Left lung (tissue), 10 donors: ENCODE data around the gene CFAP77. TPM values are rescaled to one million over a fixed set of nuclear protein-coding genes. Genes with fewer than 3 reads are reported as not detected.
"Not testable (repeated sequence)": the region's sequence is repeated elsewhere in the genome, so short reads cannot be mapped to it uniquely, and the experiment has no call there.

ENCODE experiments used
- ATAC-seq: fragments of 200-7000 bp; cut with Tn5 transposase; one replicate; pipeline ENCODE4 v1.9.1; 2020; ENCODE audit warnings: moderate library complexity
- DNase-seq, 4 donors: peaks; one replicate each; pipeline ENCODE4 v3.0.0-alpha.2; 2013 to 2020
- H3K27ac ChIP-seq, 2 donors: fragments of 200-600 bp; sonication (generic) in 1 of 2; one replicate each; pipeline versions ENCODE4 v1.5.0 to v1.8.0; 2020 to 2021
- H3K27me3 ChIP-seq, 2 donors: fragments of 200-600 bp; sonication (generic) in 1 of 2; one replicate each; pipeline versions ENCODE4 v1.5.0 to v1.8.0; 2020 to 2021
- H3K36me3 ChIP-seq, 2 donors: fragments of 200-600 bp; sonication (generic) in 1 of 2; one replicate each; pipeline versions ENCODE4 v1.5.0 to v1.8.0; 2020 to 2021
- H3K4me1 ChIP-seq, 2 donors: fragments of 200-600 bp; one replicate each; pipeline ENCODE4 v1.8.0; 2021
- H3K4me3 ChIP-seq, 2 donors: fragments of 200-600 bp; sonication (generic) in 1 of 2; one replicate each; pipeline versions ENCODE4 v1.5.0 to v1.8.0; 2020 to 2021; ENCODE audit warnings: mild to moderate bottlenecking in 1 of 2
- H3K9me3 ChIP-seq, 2 donors: fragments of 200-600 bp; sonication (generic) in 1 of 2; one replicate each; pipeline versions ENCODE4 v1.5.0 to v1.8.0; 2020 to 2021
- intact Hi-C, 2 donors: fragments of 100-400 bp; cut with DNase I; formaldehyde crosslinking; loops; one replicate each; pipeline versions ENCODE4 v1.11.2 to v1.14.2; 2022
- polyA plus RNA-seq, 6 donors: library from polyadenylated mRNA; unstranded; fragments of 120-200 nt; gene quantifications; one replicate each; pipeline ENCODE4 v1.2.1, GENCODE V29; 2013; ENCODE audit not compliant: insufficient read length in 6 of 6
- total RNA-seq, 2 donors: library from RNA; stranded (reverse); fragmentation: NEBNext Ultra II Directional; extraction: Animal tissue kit (Norgen Biotek cat#: 25700); gene quantifications; one replicate each; pipeline ENCODE4 v1.2.1, GENCODE V29; 2021
- TF ChIP-seq, protein P1 (sequence below), 2 donors: fragments of 200-600 bp; sonication (generic) in 1 of 2; IDR thresholded peaks; one replicate each; pipeline versions ENCODE4 v1.5.0 to v1.8.0; 2021; ENCODE audit warnings: antibody characterized with exemption in 2 of 2
- donor health status: DM: no; HTN: yes; CAD: no.
- donor health status: DM: no; HTN: no; CAD: no.

Gene CFAP77
- total and polyA plus RNA-seq, 8 donors: 0.50 to 3.7 (median 2.4) TPM; not detected in 1

DNA sequence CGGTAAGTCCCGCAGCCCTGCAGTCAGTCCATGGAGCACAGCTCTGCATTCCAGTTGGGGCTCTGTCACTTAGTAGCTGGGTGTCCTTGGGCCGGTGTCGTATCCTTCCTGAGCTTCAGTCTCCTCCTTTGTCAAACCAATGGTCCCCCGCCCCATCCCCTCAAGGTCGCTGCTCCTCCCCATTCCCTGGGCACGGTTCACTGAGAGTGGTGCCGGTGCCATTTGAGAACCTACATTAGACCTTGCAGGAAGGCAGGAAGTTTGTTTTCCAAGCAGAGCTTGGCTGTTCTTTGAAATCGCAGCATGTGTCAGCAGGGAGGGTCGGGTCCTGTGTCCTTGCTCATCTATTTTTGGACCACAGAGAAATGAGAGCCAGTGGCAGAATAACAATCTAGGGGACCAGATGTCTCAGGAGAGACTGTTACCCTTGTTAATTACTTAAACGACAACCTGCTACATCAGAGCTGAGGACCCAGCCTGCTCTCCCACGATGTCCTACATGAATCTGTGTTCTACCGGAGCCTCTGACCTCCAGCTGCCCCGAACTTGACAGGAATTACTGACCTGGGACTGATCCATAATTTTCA lies 150.7 kb downstream of the CFAP77 start:
- Histone ChIP-seq H3K27ac (no peak overlapping the region), H3K27me3 (peaks cover 5 to 47% of the 10 kb centered on the region in 2 donors), H3K4me1 (no peaks in the 10 kb centered on the region), H3K4me3 (no peak overlapping the region), H3K9me3 (no peaks in the 10 kb centered on the region), H3K36me3 (no peaks in the 10 kb centered on the region)
- ATAC-seq (no peak), DNase-seq (no peak)
- TF ChIP-seq, protein P1, sequence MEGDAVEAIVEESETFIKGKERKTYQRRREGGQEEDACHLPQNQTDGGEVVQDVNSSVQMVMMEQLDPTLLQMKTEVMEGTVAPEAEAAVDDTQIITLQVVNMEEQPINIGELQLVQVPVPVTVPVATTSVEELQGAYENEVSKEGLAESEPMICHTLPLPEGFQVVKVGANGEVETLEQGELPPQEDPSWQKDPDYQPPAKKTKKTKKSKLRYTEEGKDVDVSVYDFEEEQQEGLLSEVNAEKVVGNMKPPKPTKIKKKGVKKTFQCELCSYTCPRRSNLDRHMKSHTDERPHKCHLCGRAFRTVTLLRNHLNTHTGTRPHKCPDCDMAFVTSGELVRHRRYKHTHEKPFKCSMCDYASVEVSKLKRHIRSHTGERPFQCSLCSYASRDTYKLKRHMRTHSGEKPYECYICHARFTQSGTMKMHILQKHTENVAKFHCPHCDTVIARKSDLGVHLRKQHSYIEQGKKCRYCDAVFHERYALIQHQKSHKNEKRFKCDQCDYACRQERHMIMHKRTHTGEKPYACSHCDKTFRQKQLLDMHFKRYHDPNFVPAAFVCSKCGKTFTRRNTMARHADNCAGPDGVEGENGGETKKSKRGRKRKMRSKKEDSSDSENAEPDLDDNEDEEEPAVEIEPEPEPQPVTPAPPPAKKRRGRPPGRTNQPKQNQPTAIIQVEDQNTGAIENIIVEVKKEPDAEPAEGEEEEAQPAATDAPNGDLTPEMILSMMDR (IDR thresholded peaks at IDR 0.05): no peak
- intact Hi-C loops: no loop called here

DNA sequence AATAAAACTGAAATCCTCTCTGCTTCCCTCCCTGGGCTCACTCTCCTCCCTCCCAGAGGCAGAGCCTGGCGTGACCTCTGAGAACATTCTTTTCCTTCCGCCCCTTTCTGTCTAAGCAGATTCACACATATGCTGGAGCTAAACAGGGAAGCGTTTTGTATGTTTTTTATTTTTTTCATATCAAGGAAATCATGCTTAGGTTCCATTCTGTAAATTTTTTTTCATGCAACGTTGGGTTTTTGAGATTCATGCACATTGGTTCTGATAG lies 152.2 kb downstream of the CFAP77 start:
- Histone ChIP-seq H3K36me3 (no peaks in the 10 kb centered on the region), H3K27ac (no peak overlapping the region), H3K4me1 (no peaks in the 10 kb centered on the region), H3K27me3 (peaks cover 5 to 35% of the 10 kb centered on the region in 2 donors), H3K9me3 (no peaks in the 10 kb centered on the region), H3K4me3 (no peak overlapping the region)
- ATAC-seq: no peak
- intact Hi-C loops: no loop called here
- TF ChIP-seq, protein P1 (IDR thresholded peaks at IDR 0.05): no peak
- DNase-seq: no peak

GRCh38 chr9:132564526-132564925 lies 154.5 kb downstream of the CFAP77 start:
- H3K4me1 ChIP-seq: no peaks in the 10 kb centered on the region
- intact Hi-C loops: no loop called here
- H3K27ac ChIP-seq: no peak overlapping the region
- no peaks in the 10 kb centered on the region for H3K36me3 ChIP-seq
- ATAC-seq: no peak
- H3K9me3 ChIP-seq: no peaks in the 10 kb centered on the region
- no peak for DNase-seq
- TF ChIP-seq, protein P1 (IDR thresholded peaks at IDR 0.05): no peak
- H3K4me3 ChIP-seq: no peak overlapping the region
- H3K27me3 ChIP-seq: peaks cover 5 to 31% of the 10 kb centered on the region in 2 donors

DNA sequence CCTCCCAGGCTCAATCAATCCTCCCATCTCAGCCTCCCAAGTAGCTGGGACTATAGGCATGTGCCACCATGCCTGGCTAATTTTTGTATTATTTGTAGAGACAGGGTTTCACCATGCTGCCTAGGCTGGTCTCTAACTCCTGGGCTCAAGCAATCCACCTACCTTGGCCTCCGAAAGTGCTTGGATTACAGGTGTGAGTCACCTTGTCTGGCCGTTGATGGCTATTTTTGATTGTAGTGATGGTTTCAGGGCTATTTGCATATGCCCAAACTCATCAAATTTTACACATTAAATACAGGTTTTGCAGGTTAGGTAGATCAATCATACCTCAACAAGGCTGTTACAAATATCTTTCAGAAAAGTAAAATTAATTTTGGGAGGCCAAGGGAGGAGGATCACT lies 158.8 kb downstream of the CFAP77 start:
- DNase-seq, ATAC-seq, H3K9me3 ChIP-seq: not testable (repeated sequence)

GRCh38 chr9:132571806-132572600 lies 162.0 kb downstream of the CFAP77 start:
- Histone ChIP-seq H3K36me3 (no peaks in the 10 kb centered on the region), H3K27me3 (peaks cover 6 to 54% of the 10 kb centered on the region in 2 donors), H3K4me1 (no peaks in the 10 kb centered on the region), H3K9me3 (no peaks in the 10 kb centered on the region), H3K27ac (no peak overlapping the region), H3K4me3 (no peak overlapping the region)
- no peak for ATAC-seq
- TF ChIP-seq, protein P1 (IDR thresholded peaks at IDR 0.05): no peak
- intact Hi-C loops: loop anchor here in 1 of 2 donors (5.0 to 10.0 kb wide), 2 partner anchors 60 to 157 kb away; partner anchors contain the start of gene CFAP77
- no peak for DNase-seq

More for the DNA sequence above, 158.8 kb downstream of the CFAP77 start:
- H3K27ac ChIP-seq, H3K36me3 ChIP-seq, H3K4me1 ChIP-seq, intact Hi-C loops, H3K4me3 ChIP-seq: not testable (repeated sequence)
- peaks cover 0 to 22% of the 10 kb centered on the region in 2 donors for H3K27me3 ChIP-seq
